Measurements from ENCODE around the gene FTCD.

GRCh38 chr21:46189959-46190490 is 34.6 kb upstream of the FTCD start:
- TF ChIP-seq POLR2A (IDR thresholded peaks at IDR 0.05; ENCODE audit: low read depth, low read length) (no peak), POU2F2 (IDR thresholded peaks at IDR 0.05; ENCODE audit: low read depth, low read length) (no peak), POLR2AphosphoS5 (IDR thresholded peaks at IDR 0.05; ENCODE audit: low read depth, low read length) (no peak), TAF1 (IDR thresholded peaks at IDR 0.05; ENCODE audit: low read depth, low read length) (no peak)
